OCI-LY1 (cell line): ENCODE data around the gene PAX3.

Experiments used
- CTCF ChIP-seq: fragments of 200-600 bp; sonication (generic), shearing (Covaris generic); IDR thresholded peaks from 2 replicates; pipeline ENCODE4 v1.5.1; 2017; ENCODE audit warnings: mild to moderate bottlenecking, antibody characterized with exemption, low read length, moderate library complexity, mixed read lengths
- EZH2 ChIP-seq: fragments of 200-600 bp; sonication (generic), shearing (Covaris generic); IDR thresholded peaks from 2 replicates; pipeline ENCODE4 v1.8.0; 2017; ENCODE audit warnings: borderline replicate concordance, mixed run types, mild to moderate bottlenecking, antibody characterized with exemption, low read length, moderate library complexity, mixed read lengths

- TF ChIP-seq CTCF = no peak
- no peak for TF ChIP-seq EZH2
These were observed 6.4 kb downstream of the PAX3 start for GRCh38 chr2:222292149-222293134.
